Skin of body (tissue), 2 donors: ENCODE measurements around the gene B3GNT7. TPM values are rescaled to one million over a fixed set of nuclear protein-coding genes. Genes with fewer than 3 reads are reported as not detected.
"Not testable (repeated sequence)": the region's sequence is repeated elsewhere in the genome, so short reads cannot be mapped to it uniquely, and the experiment has no call there.

Experiments used
- DNase-seq: peaks from one replicate; lab custom pipeline; 2025; lab: John Stamatoyannopoulos, UW
- total RNA-seq: library from RNA; depleted of rRNA; stranded (reverse); fragments of >200 nt; gene quantifications from one replicate; pipeline ENCODE4 v1.2.3, GENCODE V29; 2014

B3GNT7 gene
- total RNA-seq, 1 donor from 2014 or later, result 1.4 TPM

- not testable (repeated sequence) for DNase-seq
Observed at GRCh38 chr2:231400681-231401080, 5.2 kb downstream of the B3GNT7 start.

DNA sequence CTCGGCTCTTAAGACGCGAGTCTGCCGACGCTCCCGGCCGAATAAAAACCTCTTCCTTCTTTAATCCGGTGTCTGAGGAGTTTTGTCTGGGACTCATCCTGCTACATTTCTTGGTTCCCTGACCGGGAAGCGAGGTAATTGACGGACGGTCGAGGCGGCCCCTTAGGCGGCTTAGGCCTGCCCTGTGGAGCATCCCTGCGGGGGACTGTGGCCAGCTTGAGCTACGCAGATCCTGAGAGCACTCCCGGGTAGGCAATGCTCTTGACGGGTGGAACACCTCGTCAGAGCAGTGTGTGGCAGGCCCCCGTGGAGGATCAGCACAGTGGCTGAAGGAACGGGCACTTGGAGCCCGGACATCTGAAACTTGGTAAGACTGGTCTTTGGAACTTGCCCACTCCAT is 5.6 kb downstream of the B3GNT7 start:
- DNase-seq, result not testable (repeated sequence)

- DNase-seq, result not testable (repeated sequence)
Observed at GRCh38 chr2:231403421-231404182, 8.1 kb downstream of the B3GNT7 start.

DNA sequence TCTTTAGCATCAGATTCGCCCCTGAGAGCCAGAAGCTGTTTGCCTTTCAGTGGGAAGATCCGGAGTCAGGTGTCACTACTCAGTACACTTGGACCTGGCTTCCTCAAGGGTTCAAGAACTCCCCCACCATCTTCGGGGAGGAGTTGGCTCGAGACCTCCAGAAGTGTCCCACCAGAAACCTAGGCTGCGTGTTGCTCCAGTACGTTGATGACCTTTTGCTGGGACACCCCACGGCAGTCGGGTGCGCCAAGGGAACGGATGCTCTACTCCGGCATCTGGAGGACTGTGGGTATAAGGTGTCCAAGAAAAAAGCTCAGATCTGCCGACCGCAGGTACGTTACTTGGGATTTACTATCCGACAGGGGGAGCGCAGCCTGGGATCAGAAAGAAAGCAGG is 8.7 kb downstream of the B3GNT7 start:
- DNase-seq, result not testable (repeated sequence)

DNA sequence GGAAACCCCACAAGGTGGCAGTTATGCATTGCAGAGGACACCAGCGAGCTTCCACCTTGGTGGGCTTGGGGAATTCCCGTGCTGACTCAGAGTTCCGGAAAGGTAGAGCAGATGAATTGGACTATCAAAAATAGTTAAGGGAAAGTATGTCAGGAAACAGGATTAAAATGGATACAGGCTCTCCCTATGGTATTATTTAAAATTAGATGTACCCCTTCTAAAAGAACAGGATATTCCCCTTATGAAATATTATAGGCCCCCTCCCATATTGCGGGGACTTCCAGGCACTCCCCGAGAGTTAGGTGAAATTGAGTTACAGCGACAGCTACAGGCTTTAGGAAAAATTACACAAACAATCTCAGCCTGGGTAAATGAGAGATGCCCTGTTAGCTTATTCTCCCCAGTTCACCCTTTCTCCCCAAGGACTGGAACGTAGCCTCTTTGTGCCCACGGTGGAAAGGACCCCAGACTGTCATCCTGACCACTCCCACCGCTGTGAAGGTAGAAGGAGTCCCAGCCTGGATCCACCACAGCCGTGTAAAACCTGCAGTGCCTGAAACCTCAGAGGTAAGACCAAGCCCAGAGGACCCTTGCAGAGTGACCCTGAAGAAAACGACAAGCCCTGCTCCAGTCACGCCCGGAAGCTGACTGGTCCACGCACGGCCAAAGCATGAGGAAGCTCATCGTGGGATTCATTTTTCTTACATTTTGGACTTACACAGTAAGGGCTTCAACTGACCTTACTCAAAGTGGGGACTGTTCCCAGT is 10.3 kb downstream of the B3GNT7 start:
- DNase-seq, result not testable (repeated sequence)

GRCh38 chr2:231407686-231408085 is 12.2 kb downstream of the B3GNT7 start:
- not testable (repeated sequence) for DNase-seq

- DNase-seq, result not testable (repeated sequence)
Observed at GRCh38 chr2:231408304-231408703, 12.8 kb downstream of the B3GNT7 start.

DNA sequence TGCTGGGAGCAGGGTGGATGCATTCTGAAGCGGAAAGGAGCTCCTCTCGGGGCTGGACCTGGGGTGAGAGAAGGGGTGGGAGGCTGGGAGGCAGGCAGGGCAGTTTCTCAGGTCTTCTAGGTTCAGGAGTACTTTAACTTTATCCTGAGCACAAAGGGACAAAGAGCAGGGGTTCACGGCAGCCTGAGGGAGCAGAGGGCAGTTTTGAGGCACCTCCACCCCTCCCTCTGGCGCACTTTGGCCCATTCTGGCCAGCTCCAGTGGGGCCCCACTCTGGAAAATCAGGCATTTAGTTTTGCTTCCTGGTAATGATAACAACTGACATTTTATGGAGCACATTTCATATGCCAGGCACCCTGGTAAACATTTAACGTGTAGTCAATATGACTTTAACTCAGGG is 14.3 kb downstream of the B3GNT7 start:
- no peak for DNase-seq

DNA sequence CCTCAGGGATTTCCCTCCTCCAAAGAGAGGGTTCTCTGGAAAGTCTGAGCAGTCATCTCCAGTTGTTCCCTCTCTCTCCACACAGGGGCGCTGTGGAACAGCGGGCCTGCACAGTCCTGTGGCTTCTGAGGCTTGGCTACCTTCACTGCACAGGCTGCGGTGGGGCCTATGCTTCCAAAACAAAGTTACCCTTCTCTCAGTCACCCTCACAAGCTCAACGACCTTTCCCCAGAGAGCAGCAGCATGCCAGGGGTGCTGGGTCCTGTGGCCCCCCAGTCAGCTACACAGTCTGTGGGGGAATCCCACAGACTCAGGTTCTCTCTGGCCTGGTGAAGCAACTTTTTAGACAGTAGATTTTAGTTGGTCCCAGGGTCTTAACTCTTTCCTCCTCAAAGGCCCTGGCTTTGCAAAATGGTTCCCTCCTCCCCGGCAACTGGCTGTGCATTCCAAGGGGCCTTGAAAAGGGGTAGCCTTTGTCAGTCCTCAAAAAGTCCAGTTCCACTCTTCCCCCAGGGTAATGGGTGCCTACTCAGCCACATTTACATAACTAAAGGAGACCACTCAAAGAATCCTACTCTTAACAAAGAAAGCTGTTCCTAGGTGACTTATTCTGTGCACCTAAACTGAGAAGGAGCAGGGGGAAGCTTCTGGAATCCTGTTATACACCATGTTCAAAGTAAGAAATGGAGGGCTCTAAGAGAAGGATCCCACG is 14.9 kb downstream of the B3GNT7 start:
- DNase-seq, result no peak

- DNase-seq, result no peak
Observed at GRCh38 chr2:231411237-231411636, 15.7 kb downstream of the B3GNT7 start.

DNA sequence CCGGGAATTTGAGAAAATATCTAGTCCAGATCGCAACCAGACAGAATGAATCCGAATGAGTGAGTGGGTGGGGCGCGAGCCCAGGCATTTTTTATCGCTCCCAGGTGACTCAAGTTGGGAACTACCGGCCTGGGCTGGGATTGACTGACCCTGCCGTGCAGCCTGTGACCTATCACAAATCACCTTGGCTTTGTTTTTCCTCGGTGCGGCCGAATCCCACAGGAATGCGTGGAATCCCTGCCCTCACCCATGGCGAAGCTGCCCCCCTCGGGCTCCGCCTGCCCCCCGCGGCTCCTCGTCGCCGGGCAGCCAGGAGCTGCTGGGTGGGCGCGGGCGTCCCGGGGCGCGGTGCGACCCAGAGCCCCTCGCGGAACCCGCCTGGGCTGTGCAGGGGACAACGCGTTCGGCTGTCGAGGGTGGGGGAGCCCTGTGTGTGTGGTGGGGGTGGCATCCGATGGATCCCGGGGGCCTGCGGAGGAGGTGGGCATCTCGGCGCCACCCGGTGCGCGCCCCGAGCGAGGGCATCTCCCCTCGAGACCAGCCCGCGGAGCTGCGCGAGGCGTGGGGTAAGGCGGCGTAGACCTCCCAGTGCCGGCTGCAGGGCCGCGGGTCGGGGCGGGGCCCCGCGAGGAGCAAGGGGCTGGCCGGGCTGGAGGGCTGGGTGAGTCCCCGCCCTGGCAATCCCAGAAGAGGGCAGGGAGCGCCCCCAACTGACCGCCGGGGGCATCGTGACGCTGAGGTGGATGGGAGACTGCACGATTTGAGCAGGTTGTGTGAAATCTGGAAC is 16.5 kb downstream of the B3GNT7 start:
- peak; percentile 37 for DNase-seq

DNA sequence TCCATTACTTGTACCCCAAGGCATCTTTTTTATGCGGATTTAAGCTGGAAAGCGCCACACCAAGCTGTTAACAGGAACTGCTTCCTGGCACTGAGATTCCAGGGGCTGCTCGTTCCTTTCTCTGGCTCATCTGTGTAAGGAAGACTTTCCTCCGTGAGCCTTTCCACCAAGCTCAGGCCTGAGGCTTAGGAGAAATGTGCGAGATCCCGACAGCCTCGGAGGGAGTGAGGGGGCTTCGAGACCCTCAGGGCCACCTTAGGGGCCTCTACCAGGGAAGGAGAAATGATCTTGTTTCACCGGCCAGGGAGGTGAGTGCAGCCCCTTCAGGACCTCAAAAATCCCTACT is 17.1 kb downstream of the B3GNT7 start:
- DNase-seq, result no peak

DNA sequence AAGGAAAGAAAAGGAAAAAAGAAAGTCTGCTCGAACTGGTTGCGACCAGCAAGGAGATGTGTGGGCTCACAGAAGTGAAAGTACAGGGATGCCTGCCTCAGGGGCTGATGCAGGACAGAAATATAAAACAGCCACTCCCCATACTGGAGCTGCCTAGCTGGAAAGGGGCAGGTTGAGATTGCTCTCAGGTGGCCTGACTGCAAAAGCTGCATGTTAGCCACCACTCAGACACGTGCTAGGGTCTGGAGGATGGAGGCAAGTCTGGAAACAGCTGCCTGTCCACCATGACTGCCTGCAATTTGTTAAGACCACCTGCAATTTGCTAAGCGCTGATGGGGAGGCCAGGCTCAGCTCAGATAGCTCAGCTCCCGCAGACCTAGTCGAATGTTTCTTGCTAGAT is 17.9 kb downstream of the B3GNT7 start:
- no peak for DNase-seq

GRCh38 chr2:231413921-231414476 is 18.5 kb downstream of the B3GNT7 start:
- no peak for DNase-seq

- DNase-seq, result no peak
Observed at GRCh38 chr2:231415029-231415428, 19.5 kb downstream of the B3GNT7 start.

DNA sequence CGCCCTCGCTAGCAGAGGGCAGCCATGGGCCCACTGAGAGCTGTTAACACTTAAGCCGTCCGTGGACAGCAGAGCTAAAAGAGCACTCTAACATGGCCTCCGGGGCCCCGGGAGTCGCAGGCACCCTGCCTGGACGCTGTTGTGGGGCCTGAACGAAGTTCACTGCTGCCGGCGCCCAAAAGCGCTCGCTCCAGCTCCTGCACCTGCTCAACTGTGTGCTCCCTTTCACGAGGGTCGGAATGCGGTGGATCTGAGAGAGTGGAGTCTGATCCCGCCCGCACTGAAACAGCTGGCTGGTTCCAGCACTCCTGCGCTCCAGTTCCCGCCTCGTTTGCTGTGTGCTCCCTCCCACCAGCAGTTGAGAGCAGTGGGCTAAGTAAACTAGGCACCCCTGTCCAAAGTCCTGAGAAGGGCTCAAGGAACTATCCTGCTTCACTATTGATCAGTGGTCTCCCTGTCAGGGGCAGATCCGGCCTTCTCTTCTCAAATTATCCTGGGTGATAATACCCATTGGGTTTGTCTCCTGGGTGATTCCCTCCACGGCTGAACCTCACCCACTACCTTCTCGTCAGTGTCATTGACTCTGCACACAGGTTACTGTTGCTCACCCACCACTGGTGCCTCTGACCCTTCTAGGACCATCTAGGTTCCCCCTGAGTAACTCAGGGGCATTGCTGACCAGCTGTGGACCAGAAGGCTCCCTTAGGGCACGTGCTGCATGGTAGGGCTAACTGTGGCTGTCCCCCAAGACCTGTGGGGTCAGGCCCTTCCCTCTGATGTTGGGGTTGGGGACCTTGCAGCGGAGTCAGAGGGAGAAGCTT is 23.5 kb downstream of the B3GNT7 start:
- no peak for DNase-seq

GRCh38 chr2:231421051-231421580 is 25.6 kb downstream of the B3GNT7 start:
- no peak for DNase-seq

GRCh38 chr2:231422056-231422455 is 26.5 kb downstream of the B3GNT7 start:
- no peak for DNase-seq

GRCh38 chr2:231423176-231423575 is 27.7 kb downstream of the B3GNT7 start:
- DNase-seq, result no peak

DNA sequence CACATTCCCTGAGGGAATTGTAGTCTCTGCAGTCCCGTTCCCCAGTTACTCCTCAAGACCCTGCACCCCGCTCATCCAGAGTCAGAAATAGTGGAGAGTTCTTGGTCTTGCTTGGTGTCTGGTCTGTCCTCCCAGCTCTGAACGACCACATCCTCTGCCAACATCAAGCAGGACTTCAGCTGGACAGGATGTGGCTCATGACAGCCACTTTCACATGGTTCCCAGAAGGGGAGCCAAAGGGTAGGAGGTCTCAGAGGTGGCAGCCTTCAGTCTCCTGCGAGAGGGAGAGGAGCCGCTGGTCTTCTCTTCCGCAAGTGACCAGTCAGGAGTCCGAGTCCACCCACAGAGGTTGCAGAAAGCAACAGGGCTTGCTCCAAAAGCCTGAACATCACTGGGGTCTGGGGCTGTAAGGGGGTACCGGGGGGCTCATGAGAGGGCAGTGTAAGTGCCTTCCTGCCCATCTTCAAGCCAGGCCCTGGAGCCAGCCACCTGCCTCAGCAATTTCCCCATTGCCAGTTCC is 29.8 kb downstream of the B3GNT7 start:
- DNase-seq, result no peak
